Kasumi-1 (cell line): ENCODE results near the gene DHX36.

Experiments used
- DNase-seq, 2 experiments: peaks; one replicate each; lab custom pipeline; 2025; lab: John Stamatoyannopoulos, UW

The DHX36 gene

DNA sequence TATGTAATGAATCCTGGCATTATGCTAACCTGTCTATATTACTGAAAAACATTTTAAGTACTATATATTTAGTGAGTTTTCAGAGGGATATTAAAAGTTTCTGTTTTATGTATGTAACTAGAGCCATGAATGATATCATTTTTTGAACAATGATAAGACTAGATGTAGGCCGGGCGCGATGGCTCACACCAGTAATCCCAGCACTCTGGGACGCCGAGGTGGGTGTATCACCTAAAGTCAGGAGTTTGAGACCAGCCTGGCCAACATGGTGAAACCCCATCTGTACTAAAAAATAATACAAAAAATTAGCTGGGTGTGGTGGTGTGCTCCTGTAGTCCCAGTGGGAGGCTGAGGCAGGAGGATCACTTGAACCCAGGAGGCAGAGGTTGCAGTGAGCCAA is 34.1 kb downstream of the DHX36 start:
- no peak for DNase-seq

GRCh38 chr3:154285221-154285620 is 39.1 kb downstream of the DHX36 start:
- DNase-seq = peak; percentile 51 to 57

DNA sequence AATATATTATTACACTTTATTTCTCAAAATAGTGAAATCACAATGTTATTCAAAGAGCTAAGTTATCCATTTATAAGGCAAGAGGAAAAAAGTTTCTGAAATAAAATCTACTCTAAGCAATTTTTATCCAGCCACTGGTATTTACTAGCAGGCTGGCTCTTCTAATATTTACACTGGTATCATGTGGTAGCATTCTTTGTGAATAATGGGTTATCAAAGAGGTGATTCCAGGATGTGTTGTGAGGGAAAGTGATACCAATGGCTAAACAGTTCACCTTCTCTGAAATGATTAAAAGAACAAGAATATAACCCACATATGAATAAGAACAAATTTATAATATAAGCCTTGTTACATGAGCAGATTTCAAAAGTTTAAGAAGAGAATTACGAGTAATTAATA is 44.1 kb downstream of the DHX36 start:
- DNase-seq = no peak

DNA sequence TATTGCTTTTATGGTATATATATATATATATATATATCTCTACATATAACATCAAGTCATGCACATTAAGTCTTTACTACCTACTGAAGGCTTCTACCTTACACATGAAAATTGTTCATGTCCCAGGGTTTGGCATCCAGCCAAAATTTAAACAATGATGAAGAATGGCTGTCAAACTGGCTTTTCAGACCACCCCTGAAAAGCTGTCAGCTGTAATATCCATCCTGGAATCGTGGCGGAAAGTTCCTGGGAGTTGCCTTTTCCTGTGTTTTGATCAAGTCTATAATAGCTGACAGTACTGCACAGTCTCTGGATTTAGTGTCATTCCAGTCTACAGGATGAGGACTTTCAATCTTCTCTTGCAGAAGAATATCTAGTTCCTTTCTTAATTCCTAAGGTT is 48.3 kb downstream of the DHX36 start:
- no peak for DNase-seq

DNA sequence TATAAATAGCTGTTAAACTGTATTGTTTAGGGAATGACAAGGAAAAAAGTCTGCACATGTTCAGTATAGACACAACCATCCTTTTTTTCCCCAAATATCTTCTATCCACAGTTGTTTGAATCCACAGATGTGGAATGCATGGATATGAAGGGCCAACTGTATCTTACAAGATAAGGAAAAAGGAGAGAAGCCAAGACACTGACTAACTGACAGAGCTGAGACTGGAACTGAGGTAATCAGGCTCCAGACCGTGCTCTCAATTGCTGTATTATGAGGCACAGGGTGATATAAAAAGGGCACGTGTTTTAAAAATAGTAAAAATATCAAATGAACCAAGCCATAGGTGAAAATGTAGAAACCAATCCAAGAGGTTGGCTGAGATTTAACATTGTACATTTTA is 49.0 kb downstream of the DHX36 start:
- no peak for DNase-seq

DNA sequence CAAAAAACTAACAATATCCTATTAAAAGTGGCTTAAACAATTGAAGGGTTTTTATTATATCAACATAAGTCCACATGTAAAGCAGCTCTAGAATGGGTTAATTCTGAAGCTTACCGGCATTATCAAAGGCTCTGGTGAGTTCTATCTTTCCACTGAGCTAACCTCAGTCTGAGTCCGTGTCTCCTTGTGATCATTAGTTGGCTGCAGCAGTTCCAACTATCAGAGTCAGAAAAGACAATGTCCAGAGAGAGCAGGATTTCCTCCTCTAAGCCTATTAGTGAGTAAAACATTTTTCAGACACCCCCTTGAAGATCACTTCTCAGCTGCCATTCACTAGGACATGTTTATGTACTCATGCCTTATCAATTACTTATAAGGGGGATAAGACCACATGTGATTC is 49.9 kb downstream of the DHX36 start:
- DNase-seq = no peak

GRCh38 chr3:154273381-154273780 is 50.9 kb downstream of the DHX36 start:
- DNase-seq = no peak

DNA sequence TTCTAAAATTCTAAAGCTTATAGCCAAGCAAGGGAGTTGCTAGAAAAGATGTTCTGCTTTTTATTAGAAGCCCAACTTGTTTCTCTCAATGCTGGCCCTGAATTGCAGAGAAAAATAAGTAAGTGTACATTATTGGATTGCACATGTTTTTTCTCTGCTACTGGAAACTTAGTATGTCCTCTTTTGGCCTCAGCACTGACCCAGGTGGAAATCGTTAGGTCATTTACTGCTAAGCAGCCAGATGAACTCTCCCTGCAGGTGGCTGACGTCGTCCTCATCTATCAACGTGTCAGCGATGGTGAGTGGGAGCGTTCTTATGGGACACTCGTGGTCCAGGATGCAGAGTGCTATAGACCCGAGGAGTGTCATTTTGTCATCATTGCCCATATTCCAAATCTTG is 69.8 kb downstream of the DHX36 start:
- no peak for DNase-seq

DNA sequence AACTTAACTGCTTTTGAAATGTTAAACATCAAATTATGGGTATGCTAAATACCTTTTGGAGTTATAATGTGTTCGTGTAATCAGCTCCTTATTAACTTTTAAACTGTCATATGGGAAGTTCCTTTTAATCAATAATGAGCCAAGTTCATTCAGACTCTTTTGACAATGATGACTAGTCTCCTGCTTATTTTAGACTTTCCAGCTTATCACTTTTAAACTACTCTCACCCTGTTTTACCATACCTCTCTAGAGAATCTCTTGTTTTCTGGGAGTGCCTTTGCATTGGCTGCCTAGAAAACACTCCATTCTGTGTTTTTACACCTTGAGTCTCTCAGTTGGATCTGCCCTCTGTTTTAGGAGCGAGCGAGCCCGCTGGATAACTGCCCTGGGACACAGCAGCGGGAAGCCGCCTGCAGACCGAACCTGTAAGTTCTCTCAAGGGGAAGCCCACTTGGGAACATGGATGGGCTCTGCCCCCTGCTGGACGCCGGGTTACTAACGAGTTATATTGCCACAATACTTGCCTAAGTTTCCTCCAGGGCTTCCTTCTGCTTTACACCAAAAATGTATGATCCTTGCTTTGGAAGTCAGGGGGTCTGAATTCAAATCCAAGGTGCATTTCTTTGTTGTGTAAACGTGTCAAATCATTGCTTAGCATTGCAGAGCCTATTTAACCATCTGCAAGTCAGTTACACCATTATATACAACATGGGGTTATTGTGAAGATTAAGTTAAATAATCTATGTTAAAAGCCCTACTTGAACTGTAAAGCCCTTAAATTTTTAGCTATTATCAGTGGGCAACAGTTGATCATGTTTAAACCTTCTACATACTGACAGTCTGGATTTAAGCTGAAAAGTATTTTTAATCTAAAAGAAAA is 71.3 kb downstream of the DHX36 start:
- DNase-seq = peak; percentile 79 to 91

GRCh38 chr3:154251610-154252009 is 72.7 kb downstream of the DHX36 start:
- no peak for DNase-seq

GRCh38 chr3:154250291-154250690 is 74.0 kb downstream of the DHX36 start:
- DNase-seq = no peak

GRCh38 chr3:154247806-154248415 is 76.4 kb downstream of the DHX36 start:
- DNase-seq = no peak

DNA sequence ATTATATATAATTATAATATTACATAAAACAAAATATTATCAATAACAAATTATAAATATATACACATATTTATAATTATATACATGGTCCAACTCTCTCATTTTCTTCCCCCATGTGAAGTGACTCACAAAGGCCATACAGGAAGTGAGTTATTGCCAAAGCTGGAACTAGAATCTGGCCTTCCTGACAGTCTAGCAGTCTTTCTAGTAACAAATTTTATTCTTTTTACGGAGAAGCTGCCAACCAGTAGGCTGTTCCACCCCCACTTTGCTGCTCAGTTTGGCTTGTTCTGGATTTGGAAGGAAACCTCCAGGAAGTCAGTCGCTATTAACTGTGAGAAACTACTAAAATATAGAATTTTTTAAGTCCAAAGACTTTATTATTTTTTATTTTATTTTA is 79.6 kb downstream of the DHX36 start:
- DNase-seq = no peak

- DNase-seq = no peak
Measured at GRCh38 chr3:154243353-154243752, 80.9 kb downstream of the DHX36 start.

GRCh38 chr3:154242766-154243165 is 81.5 kb downstream of the DHX36 start:
- no peak for DNase-seq

DNA sequence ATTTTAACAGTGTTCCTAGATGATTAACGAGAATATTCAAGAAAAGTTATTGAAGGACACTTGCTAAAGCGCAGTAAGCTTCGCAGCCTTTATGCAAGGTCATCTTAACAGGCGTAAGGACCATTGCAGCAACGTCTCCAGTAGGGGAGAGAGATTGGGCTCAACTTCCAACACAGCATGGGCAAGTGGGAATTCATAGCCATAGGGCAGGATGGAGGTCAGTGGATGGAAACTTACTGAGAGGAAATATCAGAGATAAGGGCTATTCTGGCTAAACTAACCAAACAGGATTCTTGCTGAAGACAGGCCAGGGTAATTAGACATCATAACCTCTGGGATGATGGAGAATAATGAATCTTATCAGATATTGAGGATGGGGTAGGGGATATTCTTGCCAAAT is 82.8 kb downstream of the DHX36 start:
- DNase-seq = no peak

GRCh38 chr3:154240235-154240634 is 84.1 kb downstream of the DHX36 start:
- DNase-seq = no peak

DNA sequence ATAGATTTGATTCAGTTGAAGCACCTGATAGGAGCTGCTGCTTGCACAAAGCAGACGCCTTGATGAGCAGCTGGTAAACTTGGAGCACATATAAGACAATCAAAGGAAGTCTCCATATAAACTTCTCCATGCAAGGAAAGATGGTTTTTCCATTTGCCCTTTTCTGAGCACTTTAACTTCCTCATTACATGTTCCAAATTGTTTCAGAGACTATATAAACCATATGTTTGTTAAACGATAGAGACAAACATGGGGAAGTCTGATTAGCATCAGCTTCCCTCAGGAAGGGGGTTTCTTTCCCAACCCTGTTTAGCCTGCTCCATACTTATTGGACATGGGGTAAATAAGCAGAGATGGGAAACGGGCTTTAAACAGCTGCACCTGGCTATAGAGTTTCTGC is 88.0 kb downstream of the DHX36 start:
- DNase-seq = no peak

GRCh38 chr3:154235330-154235729 is 89.0 kb downstream of the DHX36 start:
- no peak for DNase-seq

DNA sequence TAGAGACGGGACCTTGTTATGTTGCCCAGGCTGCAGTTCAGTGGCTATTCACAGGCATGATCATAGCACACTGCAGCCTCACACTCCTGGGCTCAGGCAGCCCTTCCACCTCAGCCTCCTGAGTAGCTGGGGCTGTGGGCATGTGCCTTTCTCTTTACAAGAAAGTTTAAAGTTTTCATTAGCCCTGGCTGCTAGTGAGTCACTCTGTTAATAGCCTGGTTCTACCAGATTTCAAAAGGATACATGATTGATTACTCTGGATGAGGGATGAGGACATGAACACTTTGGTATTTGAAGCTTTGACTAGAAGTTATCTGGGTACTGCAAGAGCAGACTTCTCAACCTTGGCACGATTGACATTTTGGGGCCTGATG is 95.1 kb downstream of the DHX36 start:
- no peak for DNase-seq

- DNase-seq = no peak
Measured at GRCh38 chr3:154228561-154229216, 95.6 kb downstream of the DHX36 start.

GRCh38 chr3:154227531-154227930 is 96.8 kb downstream of the DHX36 start:
- no peak for DNase-seq

GRCh38 chr3:154225536-154225935 is 98.8 kb downstream of the DHX36 start:
- DNase-seq = no peak
